Type B pancreatic cell (in vitro differentiated cells): ENCODE data around the gene TRIM65. TPM values are rescaled to one million over a fixed set of nuclear protein-coding genes. Genes with fewer than 3 reads are reported as not detected.

Experiments used
- DNase-seq: peaks from one replicate; pipeline ENCODE4 v3.0.0; 2021; ENCODE audit warnings: mixed read lengths; ENCODE audit not compliant: unreplicated experiment; ENCODE audit errors: extremely low spot score
- H3K27ac Mint-ChIP-seq: 2 replicates; pipeline ENCODE4 v1.8.0; 2021; ENCODE audit warnings: mild to moderate bottlenecking, mixed read lengths
- H3K27me3 Mint-ChIP-seq: 2 replicates; pipeline ENCODE4 v1.8.0; 2021; ENCODE audit warnings: mixed read lengths
- H3K36me3 Mint-ChIP-seq: 2 replicates; pipeline ENCODE4 v1.8.0; 2021; ENCODE audit warnings: mixed read lengths
- H3K4me1 Mint-ChIP-seq: one replicate; pipeline ENCODE4 v1.8.0; 2021; ENCODE audit warnings: mixed read lengths; ENCODE audit not compliant: unreplicated experiment
- H3K4me3 Mint-ChIP-seq: 2 replicates; pipeline ENCODE4 v1.8.0; 2021; ENCODE audit warnings: mild to moderate bottlenecking, mixed read lengths
- H3K9me3 Mint-ChIP-seq: 2 replicates; pipeline ENCODE4 v1.8.0; 2021; ENCODE audit warnings: mixed read lengths
- CTCF ChIP-seq: fragments of 200-600 bp; sonication (generic); conservative IDR thresholded peaks from 2 replicates; pipeline ENCODE4 v1.5.0; 2021; ENCODE audit warnings: antibody characterized with exemption, mild to moderate bottlenecking
- total RNA-seq: library from RNA; stranded (reverse); gene quantifications from 2 replicates; pipeline ENCODE4 v1.2.1, GENCODE V29; 2021; ENCODE audit warnings: low replicate concordance

Gene TRIM65
- total RNA-seq, 1 donor from 2014 or later, result 19.0 TPM

- H3K27me3 Mint-ChIP-seq, result no peaks in the 10 kb centered on the region
- peaks cover 3% of the 10 kb centered on the region for H3K36me3 Mint-ChIP-seq
- DNase-seq, result no peak
- H3K9me3 Mint-ChIP-seq, result no peaks in the 10 kb centered on the region
- no peak overlapping the region for H3K27ac Mint-ChIP-seq
- TF ChIP-seq CTCF, result no peak
- H3K4me1 Mint-ChIP-seq, result peaks cover 15% of the 10 kb centered on the region
- H3K4me3 Mint-ChIP-seq, result no peak overlapping the region
Measured at GRCh38 chr17:75849279-75849646, 47.5 kb downstream of the TRIM65 start.

GRCh38 chr17:75848523-75849278 lies 48.0 kb downstream of the TRIM65 start:
- no peaks in the 10 kb centered on the region for H3K9me3 Mint-ChIP-seq
- TF ChIP-seq CTCF, result peak; percentile 76
- H3K36me3 Mint-ChIP-seq, result peaks cover 3% of the 10 kb centered on the region
- DNase-seq, result no peak
- no peaks in the 10 kb centered on the region for H3K27me3 Mint-ChIP-seq
- H3K27ac Mint-ChIP-seq, result peak overlapping the region; percentile 74
- H3K4me1 Mint-ChIP-seq, result peaks cover 12% of the 10 kb centered on the region
- H3K4me3 Mint-ChIP-seq, result peak overlapping the region; percentile 52

GRCh38 chr17:75847614-75848522 lies 48.9 kb downstream of the TRIM65 start:
- no peaks in the 10 kb centered on the region for H3K9me3 Mint-ChIP-seq
- DNase-seq, result no peak
- H3K36me3 Mint-ChIP-seq, result peaks cover 3% of the 10 kb centered on the region
- peaks cover 12% of the 10 kb centered on the region for H3K4me1 Mint-ChIP-seq
- no peaks in the 10 kb centered on the region for H3K27me3 Mint-ChIP-seq
- H3K27ac Mint-ChIP-seq, result peak overlapping the region; percentile 74
- H3K4me3 Mint-ChIP-seq, result peak overlapping the region; percentile 52
- no peak for TF ChIP-seq CTCF

GRCh38 chr17:75846692-75847613 lies 49.8 kb downstream of the TRIM65 start:
- Mint-ChIP-seq H3K36me3 (peaks cover 3% of the 10 kb centered on the region), H3K27me3 (no peaks in the 10 kb centered on the region), H3K27ac (no peak overlapping the region), H3K4me1 (peaks cover 12% of the 10 kb centered on the region), H3K4me3 (no peak overlapping the region), H3K9me3 (no peaks in the 10 kb centered on the region)
- no peak for TF ChIP-seq CTCF
- DNase-seq, result no peak
